MM.1S (cell line): Measurements from ENCODE around the gene LINC00632.

Experiments used
- DNase-seq: peaks from one replicate; pipeline ENCODE4 v3.0.0-alpha.2; 2015
- H2AFZ ChIP-seq: fragments of 300-600 bp; sonication (generic); 2 replicates; pipeline ENCODE4 v1.6.0; 2016; ENCODE audit warnings: antibody characterized with exemption, low read length
- H3F3A ChIP-seq: fragments of 300-600 bp; sonication (generic); 2 replicates; pipeline ENCODE4 v1.6.1; 2016; ENCODE audit warnings: mild to moderate bottlenecking, antibody characterized with exemption, low read length, moderate library complexity, mixed read lengths; ENCODE audit not compliant: insufficient read depth
- H3K27ac ChIP-seq: fragments of 300-600 bp; sonication (generic); 2 replicates; pipeline ENCODE4 v1.5.1; 2016; ENCODE audit warnings: mild to moderate bottlenecking, low read length
- H3K27me3 ChIP-seq: fragments of 300-600 bp; sonication (generic); replicated peaks from 2 replicates; pipeline ENCODE4 v1.6.0; 2016; ENCODE audit warnings: low read length; ENCODE audit not compliant: insufficient read depth
- H3K36me3 ChIP-seq: fragments of 300-600 bp; sonication (generic); replicated peaks from 2 replicates; pipeline ENCODE4 v1.6.1; 2016; ENCODE audit warnings: mild to moderate bottlenecking, low read length, mixed read lengths; ENCODE audit not compliant: insufficient read depth
- H3K4me1 ChIP-seq: fragments of 300-600 bp; sonication (generic); 2 replicates; pipeline ENCODE4 v1.6.1; 2016; ENCODE audit warnings: low read length, mixed read lengths
- H3K4me2 ChIP-seq: fragments of 300-600 bp; sonication (generic); 2 replicates; pipeline ENCODE4 v1.6.0; 2016; ENCODE audit warnings: low read depth, low read length
- H3K4me3 ChIP-seq: fragments of 300-600 bp; sonication (generic); 2 replicates; pipeline ENCODE4 v1.5.1; 2016; ENCODE audit warnings: low read length, mixed read lengths
- H3K79me2 ChIP-seq: fragments of 300-600 bp; sonication (generic); 2 replicates; pipeline ENCODE4 v1.6.1; 2016; ENCODE audit warnings: mixed run types, low read length, mixed read lengths
- H3K9ac ChIP-seq: fragments of 300-600 bp; sonication (generic); 2 replicates; pipeline ENCODE4 v1.6.1; 2016; ENCODE audit warnings: low read length, mixed read lengths
- H3K9me2 ChIP-seq: fragments of 300-600 bp; sonication (generic); replicated peaks from 2 replicates; pipeline ENCODE4 v1.6.1; 2016; ENCODE audit warnings: mild to moderate bottlenecking, low read length, mixed read lengths; ENCODE audit not compliant: insufficient read depth
- H3K9me3 ChIP-seq: fragments of 300-600 bp; sonication (generic); replicated peaks from 2 replicates; pipeline ENCODE4 v1.6.1; 2016; ENCODE audit warnings: mild to moderate bottlenecking, low read length, mixed read lengths; ENCODE audit not compliant: insufficient read depth
- H4K20me1 ChIP-seq: fragments of 300-600 bp; sonication (generic); 2 replicates; pipeline ENCODE4 v1.6.1; 2016; ENCODE audit warnings: mild to moderate bottlenecking, low read length, moderate library complexity, mixed read lengths; ENCODE audit not compliant: insufficient read depth
- CTCF ChIP-seq: fragments of 300-600 bp; sonication (generic); IDR thresholded peaks from 2 replicates; pipeline ENCODE4 v1.5.1; 2016; ENCODE audit warnings: antibody characterized with exemption, low read length, mixed read lengths
- EZH2 ChIP-seq: fragments of 300-600 bp; sonication (generic); optimal IDR thresholded peaks from 2 replicates; pipeline ENCODE3; 2017; ENCODE audit warnings: low read depth, mild to moderate bottlenecking, antibody characterized with exemption, low read length, mixed read lengths
- EZH2phosphoT487 ChIP-seq: fragments of 300-600 bp; sonication (generic); IDR thresholded peaks from 2 replicates; pipeline ENCODE4 v1.6.1; 2018; ENCODE audit warnings: antibody characterized with exemption, low read length

The LINC00632 gene

GRCh38 chrX:140723121-140723715, 13.7 kb downstream of the LINC00632 start:
- Histone ChIP-seq H3K4me3 (no peak overlapping the region), H3K27me3 (no peaks in the 10 kb centered on the region), H2AFZ (no peak overlapping the region), H4K20me1 (no peaks in the 10 kb centered on the region), H3F3A (no peaks in the 10 kb centered on the region), H3K36me3 (no peaks in the 10 kb centered on the region), H3K27ac (no peak overlapping the region), H3K79me2 (no peaks in the 10 kb centered on the region), H3K4me2 (no peak overlapping the region), H3K9me2 (no peaks in the 10 kb centered on the region), H3K9me3 (no peaks in the 10 kb centered on the region), H3K9ac (no peak overlapping the region), H3K4me1 (no peaks in the 10 kb centered on the region)
- no peak for DNase-seq
- TF ChIP-seq EZH2 (no peak), EZH2phosphoT487 (no peak), CTCF (no peak)

GRCh38 chrX:140724309-140724708, 14.8 kb downstream of the LINC00632 start:
- no peak overlapping the region for H3K4me2 ChIP-seq
- H3K4me1 ChIP-seq: no peaks in the 10 kb centered on the region
- no peaks in the 10 kb centered on the region for H3K27me3 ChIP-seq
- no peaks in the 10 kb centered on the region for H4K20me1 ChIP-seq
- no peak overlapping the region for H3K9ac ChIP-seq
- no peaks in the 10 kb centered on the region for H3K36me3 ChIP-seq
- no peak overlapping the region for H2AFZ ChIP-seq
- H3K27ac ChIP-seq: no peak overlapping the region
- no peak for TF ChIP-seq EZH2phosphoT487
- no peak for TF ChIP-seq EZH2
- no peak for TF ChIP-seq CTCF
- H3K9me2 ChIP-seq: no peaks in the 10 kb centered on the region
- H3K4me3 ChIP-seq: no peak overlapping the region
- no peaks in the 10 kb centered on the region for H3F3A ChIP-seq
- no peaks in the 10 kb centered on the region for H3K79me2 ChIP-seq
- DNase-seq: no peak
- no peaks in the 10 kb centered on the region for H3K9me3 ChIP-seq

- Histone ChIP-seq H3K27me3 (no peaks in the 10 kb centered on the region), H3K4me2 (no peak overlapping the region), H3K27ac (no peak overlapping the region)
Measured at GRCh38 chrX:140724736-140725135, 15.2 kb downstream of the LINC00632 start.

More at GRCh38 chrX:140724736-140725135, 15.2 kb downstream of the LINC00632 start:
- no peaks in the 10 kb centered on the region for H3K79me2 ChIP-seq
- no peaks in the 10 kb centered on the region for H4K20me1 ChIP-seq
- no peak overlapping the region for H3K9ac ChIP-seq
- H3K9me2 ChIP-seq: no peaks in the 10 kb centered on the region
- TF ChIP-seq EZH2phosphoT487 (no peak), CTCF (no peak), EZH2 (no peak)
- no peak overlapping the region for H3K4me3 ChIP-seq
- H3K9me3 ChIP-seq: no peaks in the 10 kb centered on the region
- H3F3A ChIP-seq: no peaks in the 10 kb centered on the region
- H3K36me3 ChIP-seq: no peaks in the 10 kb centered on the region
- no peak for DNase-seq
- no peak overlapping the region for H2AFZ ChIP-seq
- H3K4me1 ChIP-seq: no peaks in the 10 kb centered on the region
